ENCODE data around the gene PRXL2B. TPM values are rescaled to one million over a fixed set of nuclear protein-coding genes. Genes with fewer than 3 reads are reported as not detected.

PRXL2B gene
- total and polyA plus RNA-seq, 2 experiments from 2014 or later: 25.5 to 44.0 TPM

Other genes with a start within 250 kb of the PRXL2B start
- 6.6 and 11.1 TPM in 2 replicates for gene MORN1, start 195.2 kb upstream of the PRXL2B start, total RNA-seq (2014; rRNA removed; shearing (Covaris generic))
- gene MORN1, start 195.2 kb upstream of the PRXL2B start, polyA plus RNA-seq (2016; fragmentation: Nextera tagmentation; extraction: Ambion mirVana): 4.7 and 4.8 TPM in 2 replicates
- gene RER1, start 194.9 kb upstream of the PRXL2B start, total RNA-seq (2014; rRNA removed; shearing (Covaris generic)): 50.9 and 58.4 TPM in 2 replicates
- gene RER1, start 194.9 kb upstream of the PRXL2B start, polyA plus RNA-seq (2016; fragmentation: Nextera tagmentation; extraction: Ambion mirVana): 91.9 and 99.5 TPM in 2 replicates
- 43.3 and 53.9 TPM in 2 replicates for gene PEX10, start 174.2 kb upstream of the PRXL2B start, total RNA-seq (2014; rRNA removed; shearing (Covaris generic))
- 15.0 and 15.9 TPM in 2 replicates for gene PEX10, start 174.2 kb upstream of the PRXL2B start, polyA plus RNA-seq (2016; fragmentation: Nextera tagmentation; extraction: Ambion mirVana)
- gene PLCH2, start 110.5 kb upstream of the PRXL2B start, total RNA-seq (2014; rRNA removed; shearing (Covaris generic)): 0.08 and 0.31 TPM in 2 replicates
- gene PLCH2, start 110.5 kb upstream of the PRXL2B start, polyA plus RNA-seq (2016; fragmentation: Nextera tagmentation; extraction: Ambion mirVana): 0.07 TPM in 1 of 2 replicates, not detected in the other
- gene PANK4, start 60.2 kb upstream of the PRXL2B start, total RNA-seq (2014; rRNA removed; shearing (Covaris generic)): 31.2 and 43.7 TPM in 2 replicates
- gene PANK4, start 60.2 kb upstream of the PRXL2B start, polyA plus RNA-seq (2016; fragmentation: Nextera tagmentation; extraction: Ambion mirVana): 25.4 and 25.8 TPM in 2 replicates
- gene HES5, start 56.5 kb upstream of the PRXL2B start, total RNA-seq (2014; rRNA removed; shearing (Covaris generic)): 0.21 TPM in 1 of 2 replicates, not detected in the other
- 0.16 TPM in 1 of 2 replicates, not detected in the other for gene HES5, start 56.5 kb upstream of the PRXL2B start, polyA plus RNA-seq (2016; fragmentation: Nextera tagmentation; extraction: Ambion mirVana)
- 0.85 TPM in 1 of 2 replicates, not detected in the other for gene TNFRSF14, start 30.4 kb upstream of the PRXL2B start, total RNA-seq (2014; rRNA removed; shearing (Covaris generic))
- not detected in 2 replicates for gene TNFRSF14, start 30.4 kb upstream of the PRXL2B start, polyA plus RNA-seq (2016; fragmentation: Nextera tagmentation; extraction: Ambion mirVana)
- gene MMEL1, start 46.2 kb downstream of the PRXL2B start, total RNA-seq (2014; rRNA removed; shearing (Covaris generic)): 0.43 and 0.90 TPM in 2 replicates
- gene MMEL1, start 46.2 kb downstream of the PRXL2B start, polyA plus RNA-seq (2016; fragmentation: Nextera tagmentation; extraction: Ambion mirVana): 0.57 and 0.71 TPM in 2 replicates
- gene TTC34, start 214.9 kb downstream of the PRXL2B start, total RNA-seq (2014; rRNA removed; shearing (Covaris generic)): 0.31 and 0.35 TPM in 2 replicates
- 0.08 and 0.10 TPM in 2 replicates for gene TTC34, start 214.9 kb downstream of the PRXL2B start, polyA plus RNA-seq (2016; fragmentation: Nextera tagmentation; extraction: Ambion mirVana)